GM19240 (cell line): ENCODE data around the gene SND1.

Source experiments
- DNase-seq: peaks from one replicate; pipeline ENCODE4 v3.0.0; 2011; ENCODE audit warnings: low spot score; ENCODE audit not compliant: insufficient read length

Gene SND1

GRCh38 chr7:128068785-128069184 is 416.8 kb downstream of the SND1 start:
- DNase-seq = no peak

GRCh38 chr7:128069373-128070364 is 417.7 kb downstream of the SND1 start:
- DNase-seq = no peak

GRCh38 chr7:128071376-128071775 is 419.4 kb downstream of the SND1 start:
- DNase-seq = no peak

- DNase-seq = no peak
These were observed 419.8 kb downstream of the SND1 start for GRCh38 chr7:128071801-128072200.

GRCh38 chr7:128073671-128074310 is 421.8 kb downstream of the SND1 start:
- DNase-seq = no peak

GRCh38 chr7:128074336-128074735 is 422.3 kb downstream of the SND1 start:
- DNase-seq = no peak

- no peak for DNase-seq
These were observed 422.7 kb downstream of the SND1 start for GRCh38 chr7:128074736-128075135.

- DNase-seq = no peak
These were observed 423.5 kb downstream of the SND1 start for GRCh38 chr7:128075242-128076095.

- no peak for DNase-seq
These were observed 424.3 kb downstream of the SND1 start for GRCh38 chr7:128076196-128076795.

- DNase-seq = no peak
These were observed 424.8 kb downstream of the SND1 start for GRCh38 chr7:128076796-128077271.

- DNase-seq = no peak
These were observed 426.3 kb downstream of the SND1 start for GRCh38 chr7:128078309-128078708.

GRCh38 chr7:128080169-128080568 is 428.2 kb downstream of the SND1 start:
- DNase-seq = no peak

GRCh38 chr7:128081351-128081750 is 429.4 kb downstream of the SND1 start:
- DNase-seq = no peak

- DNase-seq = no peak
These were observed 429.8 kb downstream of the SND1 start for GRCh38 chr7:128081808-128082207.

- DNase-seq = no peak
These were observed 430.4 kb downstream of the SND1 start for GRCh38 chr7:128082431-128082830.

- no peak for DNase-seq
These were observed 433.1 kb downstream of the SND1 start for GRCh38 chr7:128084896-128085608.

GRCh38 chr7:128090492-128090891 is 438.5 kb downstream of the SND1 start:
- DNase-seq = no peak

GRCh38 chr7:128091106-128091505 is 439.1 kb downstream of the SND1 start:
- no peak for DNase-seq

GRCh38 chr7:128092221-128092620 is 440.2 kb downstream of the SND1 start:
- DNase-seq = no peak
